Adrenal gland (tissue), 12 donors: Measurements from ENCODE around the gene ARHGAP6. TPM values are rescaled to one million over a fixed set of nuclear protein-coding genes. Genes with fewer than 3 reads are reported as not detected.

Source experiments
- DNase-seq, 7 donors: peaks; one replicate each; pipeline ENCODE4 v3.0.0-alpha.2; 2019 to 2020
- H3K27ac ChIP-seq, 5 donors: fragments of 200-600 bp; sonication (generic) in 4 of 5; 1 replicate in 3 of 5; 2 replicates in 2 of 5; pipeline versions ENCODE4 v1.5.1 to v1.8.0; 2016 to 2020; ENCODE audit warnings: mild to moderate bottlenecking in 1 of 5
- H3K27me3 ChIP-seq: fragments of 200-600 bp; 2 replicates; pipeline ENCODE4 v1.8.0; 2021
- H3K36me3 ChIP-seq, 2 donors: fragments of 200-600 bp; replicated peaks in 1 of 2; 1 replicate in 1 of 2; 2 replicates in 1 of 2; pipeline versions ENCODE4 v1.5.1 to v1.8.0; 2018 to 2022
- H3K4me1 ChIP-seq, 2 donors: fragments of 200-600 bp; replicated peaks in 1 of 2; 1 replicate in 1 of 2; 2 replicates in 1 of 2; pipeline versions ENCODE4 v1.5.1 to v1.8.0; 2018 to 2021
- H3K4me3 ChIP-seq, 4 donors: fragments of 200-600 bp; sonication (generic) in 3 of 4; one replicate each; pipeline ENCODE4 v1.5.1; 2016 to 2018
- H3K9me3 ChIP-seq, 3 donors: fragments of 200-600 bp; sonication (generic) in 1 of 3; replicated peaks in 1 of 3; 1 replicate in 2 of 3; 2 replicates in 1 of 3; pipeline versions ENCODE4 v1.5.1 to v1.8.0; 2016 to 2021
- CTCF ChIP-seq, 6 experiments: fragments of 450-650 bp in 4 of 6; fragments of 200-600 bp in 2 of 6; sonication (generic) in 1 of 6; IDR thresholded peaks; 1 replicate in 5 of 6; 2 replicates in 1 of 6; pipeline versions ENCODE4 v1.5.1 to v1.8.0; 2016 to 2021; ENCODE audit warnings: antibody characterized with exemption in 6 of 6, mild to moderate bottlenecking in 2 of 6, moderate library complexity in 1 of 6
- POLR2A ChIP-seq, 2 donors: fragments of 450-650 bp; IDR thresholded peaks; one replicate each; pipeline ENCODE4 v1.6.1; 2017; ENCODE audit warnings: antibody characterized with exemption in 2 of 2, mild to moderate bottlenecking in 2 of 2, moderate library complexity in 1 of 2
- WGBS, 4 donors: extraction: QIAGEN DNeasy Blood & Tissue Kit in 2 of 4; methylation state at CpG; one replicate each; pipeline versions ENCODE4 v1.1.5 to v1.1.7; 2013 to 2017; 5-methylcytosine and 5-hydroxymethylcytosine counted together
- intact Hi-C, 2 donors: fragments of 100-400 bp; cut with DNase I; formaldehyde crosslinking; loops; one replicate each; pipeline versions ENCODE4 v1.14.1 to v1.15.0; 2022 to 2023
- polyA plus RNA-seq, 3 donors: library from polyadenylated mRNA; stranded (reverse); fragments of 200-250 nt in 2 of 3; fragments of 350-450 nt in 1 of 3; fragmentation: Illumina TruSeq in 1 of 3; extraction: RNeasy Lipid Tissue Mini Kit (QIAGEN cat#74804) in 1 of 3; gene quantifications; one replicate each; pipeline ENCODE4 v1.2.3, GENCODE V29; 2013 to 2014
- total RNA-seq, 9 donors: library from RNA; depleted of rRNA in 4 of 9; stranded (reverse); fragments of >200 nt in 4 of 9; fragments of 120-200 nt in 1 of 9; fragmentation: NEBNext Ultra II Directional in 1 of 9; extraction: Animal tissue kit (Norgen Biotek cat#: 25700) in 1 of 9; gene quantifications; one replicate each; pipeline versions ENCODE4 v1.1.0 to v1.2.4, GENCODE V29; 2013 to 2023
- donor health status: healthy with polysubstance abuse.
- donor health status: Bipolar disorder and iron deficiency.
- donor health status: DM: yes; HTN: yes; CAD: no.
- donor health status: DM: no; HTN: no; CAD: no.
- donor health status: DM: no; HTN: no; CAD: no.
- donor health status: DM: yes; HTN: yes; CAD: no.

ARHGAP6 gene
- total and polyA plus RNA-seq, 12 donors = 0.78 to 4.2 (median 2.7) TPM

- Histone ChIP-seq H3K9me3 (peaks cover 0 to 3% (median 0%) of the 10 kb centered on the region in 3 donors), H3K36me3 (no peaks in the 10 kb centered on the region), H3K27me3 (no peaks in the 10 kb centered on the region), H3K27ac (no peak overlapping the region), H3K4me1 (no peaks in the 10 kb centered on the region), H3K4me3 (no peak overlapping the region)
- 54 to 65% (median 63%) methylated on average over 7 of the region's 7 CpGs for WGBS, 4 donors
- intact Hi-C loops = no loop called here
- DNase-seq = no peak
- no peak for TF ChIP-seq CTCF (IDR thresholded peaks at IDR 0.05)
- no peak for TF ChIP-seq POLR2A (IDR thresholded peaks at IDR 0.05)
Measured at GRCh38 chrX:11311706-11312105, 354.0 kb downstream of the ARHGAP6 start.

DNA sequence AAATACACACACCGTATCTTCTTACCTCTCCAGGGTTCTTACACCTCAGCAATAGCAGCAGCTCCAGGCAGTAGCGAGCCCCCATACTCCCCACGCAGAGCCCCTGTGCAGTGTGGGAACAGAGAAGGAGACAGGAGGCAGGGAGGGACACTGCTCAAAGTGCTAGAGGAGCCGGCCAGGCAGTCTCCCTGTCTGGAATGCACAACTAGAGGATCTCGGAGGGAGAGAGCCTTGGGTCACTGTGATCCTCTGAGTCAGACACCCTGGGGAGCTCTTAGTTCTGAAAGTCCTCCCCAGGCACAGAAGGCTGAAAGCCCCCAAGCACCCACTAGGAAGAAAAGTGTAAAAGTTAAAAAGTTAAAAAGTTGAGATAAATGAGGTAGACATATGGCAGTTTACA is 356.5 kb downstream of the ARHGAP6 start:
- WGBS, 4 donors = 63 to 77% (median 70%) methylated on average over 2 to 5 of the region's 5 CpGs
- intact Hi-C loops = no loop called here
- Histone ChIP-seq H3K4me3 (no peak overlapping the region), H3K36me3 (no peaks in the 10 kb centered on the region), H3K27ac (no peak overlapping the region), H3K4me1 (no peaks in the 10 kb centered on the region), H3K9me3 (no peaks in the 10 kb centered on the region), H3K27me3 (no peaks in the 10 kb centered on the region)
- TF ChIP-seq CTCF (IDR thresholded peaks at IDR 0.05) = no peak
- TF ChIP-seq POLR2A (IDR thresholded peaks at IDR 0.05) = no peak
- no peak for DNase-seq

DNA sequence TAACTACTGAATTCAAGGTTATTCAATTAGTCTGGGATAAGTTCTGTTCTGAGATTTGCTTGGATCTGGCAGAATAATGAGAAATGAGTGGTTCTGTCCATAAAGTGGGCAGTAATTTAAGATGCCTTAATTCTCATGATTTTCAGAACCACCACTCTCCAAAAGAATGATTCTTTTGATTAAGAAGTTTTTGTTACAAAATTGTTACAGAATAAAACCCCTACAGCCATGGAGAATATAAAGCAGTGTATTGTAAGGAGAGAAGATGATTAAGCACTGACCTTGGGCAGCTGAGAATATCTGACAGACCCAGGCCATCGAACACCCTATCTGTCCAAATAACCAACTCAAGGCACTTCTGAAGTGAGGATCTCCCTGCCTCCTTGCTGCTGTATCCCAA is 360.1 kb downstream of the ARHGAP6 start:
- TF ChIP-seq POLR2A (IDR thresholded peaks at IDR 0.05) (no peak), CTCF (IDR thresholded peaks at IDR 0.05) (no peak)
- 33 to 56% (median 39%) methylated on average over 1 of the region's 1 CpG for WGBS, 4 donors

DNA sequence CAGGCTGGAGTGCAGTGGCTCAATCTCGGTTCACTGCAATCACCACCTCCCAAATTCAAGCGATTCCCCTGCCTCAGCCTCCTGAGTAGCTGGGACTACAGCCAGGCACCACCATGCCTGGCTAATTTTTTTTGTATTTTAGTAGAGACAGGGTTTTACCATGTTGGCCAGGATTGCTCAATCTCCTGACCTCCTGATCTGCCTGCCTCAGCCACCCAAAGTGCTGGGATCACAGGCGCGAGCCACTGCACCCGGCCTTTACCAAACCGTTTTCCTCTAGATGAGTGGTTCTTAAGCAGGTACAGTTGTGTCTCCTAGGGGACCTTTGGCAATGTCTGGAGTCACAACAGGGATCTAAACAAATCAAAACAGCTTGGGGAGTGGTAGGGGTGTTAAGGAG is 360.9 kb downstream of the ARHGAP6 start:
- intact Hi-C loops = no loop called here
- 70 to 87% (median 82%) methylated on average over 2 to 6 of the region's 6 CpGs for WGBS, 4 donors
- Histone ChIP-seq H3K4me1 (no peaks in the 10 kb centered on the region), H3K9me3 (no peaks in the 10 kb centered on the region), H3K36me3 (no peaks in the 10 kb centered on the region), H3K27me3 (no peaks in the 10 kb centered on the region), H3K27ac (no peak overlapping the region), H3K4me3 (no peak overlapping the region)
- DNase-seq = no peak
- TF ChIP-seq POLR2A (IDR thresholded peaks at IDR 0.05) (no peak), CTCF (IDR thresholded peaks at IDR 0.05) (no peak)

More for the DNA sequence above, 360.1 kb downstream of the ARHGAP6 start:
- Histone ChIP-seq H3K27me3 (no peaks in the 10 kb centered on the region), H3K9me3 (no peaks in the 10 kb centered on the region), H3K4me3 (no peak overlapping the region), H3K27ac (no peak overlapping the region), H3K4me1 (no peaks in the 10 kb centered on the region), H3K36me3 (no peaks in the 10 kb centered on the region)
- DNase-seq = no peak
- intact Hi-C loops = no loop called here
